Central memory CD8-positive, alpha-beta T cell (primary cell): Measurements from ENCODE around the gene NOTCH2.

Experiments used
- ATAC-seq: fragments of 150-1000 bp; cut with Tn5 transposase; replicated peaks from 2 replicates; pipeline ENCODE4 v1.10.0; 2022; ENCODE audit warnings: mild to moderate bottlenecking, moderate FRiP score, moderate number of reproducible peaks; ENCODE audit not compliant: poor library complexity, severe bottlenecking; ENCODE audit errors: extremely low read depth
- DNase-seq, 2 donors: peaks; one replicate each; pipeline ENCODE4 v3.0.0; 2021; ENCODE audit warnings: low spot score in 2 of 2
- H3K27ac Mint-ChIP-seq: one replicate; pipeline ENCODE4 v1.8.0; 2022; ENCODE audit warnings: low read depth, mild to moderate bottlenecking, moderate library complexity, mixed read lengths
- H3K27me3 Mint-ChIP-seq: one replicate; pipeline ENCODE4 v1.8.0; 2022; ENCODE audit warnings: mixed read lengths
- H3K36me3 Mint-ChIP-seq: one replicate; pipeline ENCODE4 v1.8.0; 2022; ENCODE audit warnings: mild to moderate bottlenecking, moderate library complexity, mixed read lengths; ENCODE audit not compliant: insufficient read depth
- H3K4me1 Mint-ChIP-seq: one replicate; pipeline ENCODE4 v1.8.0; 2022; ENCODE audit warnings: mixed read lengths
- H3K4me3 Mint-ChIP-seq: one replicate; pipeline ENCODE4 v1.8.0; 2022; ENCODE audit warnings: mild to moderate bottlenecking, moderate library complexity, mixed read lengths
- H3K9me3 Mint-ChIP-seq: one replicate; pipeline ENCODE4 v1.8.0; 2022; ENCODE audit warnings: mixed read lengths

Gene NOTCH2

DNA sequence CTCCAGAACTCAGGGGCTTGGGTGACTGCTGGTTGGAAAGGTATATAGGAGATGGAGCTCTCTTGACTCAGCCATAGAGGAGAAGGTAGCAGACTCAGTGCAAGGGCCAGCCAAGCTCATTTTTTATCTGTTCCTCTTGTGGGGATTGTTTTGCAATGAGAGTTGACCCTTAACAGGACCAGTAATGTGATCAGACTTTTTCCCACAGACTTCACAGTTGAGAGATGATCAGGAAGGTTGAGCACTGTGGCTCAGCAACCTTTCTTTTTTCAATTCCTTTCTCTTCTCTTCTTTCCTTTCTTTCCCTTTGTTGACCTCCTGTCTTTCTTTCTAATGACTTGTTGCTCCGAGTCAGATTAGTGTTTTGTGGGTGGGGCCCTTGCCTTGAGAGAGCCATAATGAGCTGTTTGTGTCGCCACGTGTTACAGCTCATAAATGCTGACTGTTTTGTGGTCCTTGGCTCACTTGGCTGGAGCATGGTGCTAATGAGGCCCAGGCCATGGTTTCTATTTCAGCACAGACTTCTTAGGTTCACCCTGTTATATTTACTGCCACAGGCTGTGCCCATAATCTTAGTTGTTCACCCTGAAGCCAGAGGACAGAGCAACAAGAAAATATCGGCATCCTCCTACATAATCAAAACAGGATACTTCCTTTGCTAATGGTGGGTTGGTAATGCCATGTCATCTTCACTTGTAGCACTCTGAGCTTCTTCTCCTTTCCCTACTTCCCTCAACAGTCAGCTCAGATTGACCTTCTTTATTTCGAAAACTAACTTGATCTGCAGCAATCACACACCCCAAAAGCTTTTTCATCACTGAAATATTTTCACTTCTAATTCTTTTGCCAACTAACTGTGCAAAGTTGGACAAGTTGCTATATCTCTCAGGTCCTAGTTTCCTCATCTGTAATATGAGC, 187.1 kb downstream of the NOTCH2 start:
- DNase-seq (no peak), ATAC-seq (no peak)
- Mint-ChIP-seq H3K27ac (no peak overlapping the region), H3K4me1 (no peaks in the 10 kb centered on the region), H3K9me3 (no peaks in the 10 kb centered on the region), H3K4me3 (no peak overlapping the region), H3K27me3 (peaks cover 27% of the 10 kb centered on the region), H3K36me3 (no peaks in the 10 kb centered on the region)

GRCh38 chr1:119879510-119880434, 189.7 kb downstream of the NOTCH2 start:
- H3K27me3 Mint-ChIP-seq = peaks cover 27% of the 10 kb centered on the region
- no peaks in the 10 kb centered on the region for H3K4me1 Mint-ChIP-seq
- DNase-seq = no peak
- H3K9me3 Mint-ChIP-seq = no peaks in the 10 kb centered on the region
- H3K36me3 Mint-ChIP-seq = no peaks in the 10 kb centered on the region
- no peak overlapping the region for H3K27ac Mint-ChIP-seq
- ATAC-seq = no peak
- no peak overlapping the region for H3K4me3 Mint-ChIP-seq

GRCh38 chr1:119878171-119878570, 191.3 kb downstream of the NOTCH2 start:
- Mint-ChIP-seq H3K4me1 (no peaks in the 10 kb centered on the region), H3K27me3 (peaks cover 29% of the 10 kb centered on the region), H3K9me3 (no peaks in the 10 kb centered on the region), H3K27ac (no peak overlapping the region), H3K4me3 (no peak overlapping the region), H3K36me3 (no peaks in the 10 kb centered on the region)
- ATAC-seq (no peak), DNase-seq (no peak)

DNA sequence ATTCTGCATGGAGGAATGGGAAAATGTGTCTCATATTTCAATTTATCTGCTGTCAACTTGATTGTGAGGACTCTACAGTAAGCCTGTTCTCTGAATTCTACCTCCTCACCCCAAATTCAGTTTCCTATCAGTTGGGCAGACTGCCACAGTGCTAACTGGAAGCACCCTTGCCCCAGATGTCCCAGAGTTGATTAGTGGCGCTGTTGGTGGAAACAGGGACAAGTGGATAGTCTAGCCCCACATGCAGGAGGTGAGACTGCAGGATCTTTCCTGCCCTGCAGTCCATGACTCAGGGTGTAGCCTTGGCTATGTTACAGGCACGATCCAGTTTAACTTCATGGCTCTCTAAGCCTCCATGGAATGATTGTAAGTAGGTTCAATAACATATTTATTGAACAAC, 195.3 kb downstream of the NOTCH2 start:
- H3K27ac Mint-ChIP-seq = no peak overlapping the region
- ATAC-seq (no peak), DNase-seq (no peak)
- H3K36me3 Mint-ChIP-seq = no peaks in the 10 kb centered on the region
- no peak overlapping the region for H3K4me3 Mint-ChIP-seq
- H3K9me3 Mint-ChIP-seq = no peaks in the 10 kb centered on the region
- peaks cover 44% of the 10 kb centered on the region for H3K27me3 Mint-ChIP-seq
- H3K4me1 Mint-ChIP-seq = peaks cover 8% of the 10 kb centered on the region

- Mint-ChIP-seq H3K4me3 (no peak overlapping the region), H3K27me3 (peaks cover 36% of the 10 kb centered on the region), H3K27ac (no peak overlapping the region), H3K36me3 (no peaks in the 10 kb centered on the region), H3K9me3 (no peaks in the 10 kb centered on the region), H3K4me1 (peaks cover 8% of the 10 kb centered on the region)
- DNase-seq (no peak), ATAC-seq (no peak)
These were observed 196.1 kb downstream of the NOTCH2 start for GRCh38 chr1:119873135-119874015.

- peaks cover 8% of the 10 kb centered on the region for H3K4me1 Mint-ChIP-seq
- H3K9me3 Mint-ChIP-seq = no peaks in the 10 kb centered on the region
- peaks cover 35% of the 10 kb centered on the region for H3K27me3 Mint-ChIP-seq
- no peak overlapping the region for H3K27ac Mint-ChIP-seq
- DNase-seq (no peak), ATAC-seq (no peak)
- H3K4me3 Mint-ChIP-seq = no peak overlapping the region
- no peaks in the 10 kb centered on the region for H3K36me3 Mint-ChIP-seq
These were observed 197.6 kb downstream of the NOTCH2 start for GRCh38 chr1:119871881-119872280.

DNA sequence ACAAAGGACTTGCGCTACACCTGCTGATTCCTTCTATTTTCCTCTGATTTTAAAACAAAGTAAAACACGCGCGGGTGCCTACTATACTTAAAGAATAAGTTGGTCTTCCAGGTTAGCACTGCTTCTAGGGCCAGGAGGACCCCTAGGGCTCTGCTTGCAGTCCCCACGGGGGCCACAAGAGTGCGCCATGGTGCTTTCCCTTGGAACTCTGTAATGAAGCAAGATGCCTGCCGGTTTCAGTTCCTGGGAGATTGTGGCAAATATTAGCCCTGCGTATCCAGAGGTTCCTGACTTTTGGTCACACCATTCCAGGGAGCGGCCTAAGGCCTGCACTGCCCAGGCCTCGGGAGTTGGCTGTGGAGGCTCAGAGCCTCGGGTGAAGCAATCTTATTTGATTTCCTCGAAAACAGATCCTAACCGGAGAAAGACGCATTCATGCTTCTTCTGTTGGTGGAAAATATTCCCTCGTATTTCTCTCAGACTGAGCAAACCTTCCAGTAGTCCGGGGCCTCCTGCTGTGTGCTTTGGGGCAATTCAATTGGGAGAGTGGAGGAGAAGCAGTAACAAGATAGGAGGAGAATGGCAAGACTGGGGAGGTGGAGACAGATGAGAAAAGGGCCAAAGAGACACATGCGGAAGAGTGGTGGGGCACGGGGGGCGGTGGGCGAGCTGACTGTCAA, 198.4 kb downstream of the NOTCH2 start:
- no peaks in the 10 kb centered on the region for H3K9me3 Mint-ChIP-seq
- H3K36me3 Mint-ChIP-seq = no peaks in the 10 kb centered on the region
- H3K4me3 Mint-ChIP-seq = no peak overlapping the region
- ATAC-seq = no peak
- peaks cover 8% of the 10 kb centered on the region for H3K4me1 Mint-ChIP-seq
- H3K27ac Mint-ChIP-seq = no peak overlapping the region
- H3K27me3 Mint-ChIP-seq = peaks cover 35% of the 10 kb centered on the region
- peak; percentile 24 to 35 for DNase-seq

DNA sequence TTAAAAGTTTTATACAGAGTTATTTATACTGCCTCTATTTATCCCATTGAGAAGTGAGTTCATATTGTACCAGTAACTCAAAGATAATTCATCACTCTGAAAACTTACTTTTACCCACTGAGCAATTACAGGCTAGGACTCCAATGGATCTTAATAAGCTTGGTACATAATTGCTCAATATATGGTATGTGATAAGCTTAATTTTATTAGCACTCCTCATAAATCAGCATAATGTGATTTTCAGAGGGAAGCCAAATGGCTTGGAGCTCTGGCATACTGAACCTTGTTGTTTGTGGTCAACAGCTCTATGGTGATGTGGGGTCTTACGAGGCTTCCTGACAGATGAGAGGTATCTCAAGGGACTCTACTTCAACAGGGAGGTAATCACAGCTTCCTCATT, 199.5 kb downstream of the NOTCH2 start:
- Mint-ChIP-seq H3K36me3 (no peaks in the 10 kb centered on the region), H3K9me3 (no peaks in the 10 kb centered on the region), H3K27me3 (peaks cover 35% of the 10 kb centered on the region), H3K4me3 (no peak overlapping the region), H3K4me1 (peaks cover 8% of the 10 kb centered on the region), H3K27ac (no peak overlapping the region)
- no peak for ATAC-seq
- DNase-seq = no peak

DNA sequence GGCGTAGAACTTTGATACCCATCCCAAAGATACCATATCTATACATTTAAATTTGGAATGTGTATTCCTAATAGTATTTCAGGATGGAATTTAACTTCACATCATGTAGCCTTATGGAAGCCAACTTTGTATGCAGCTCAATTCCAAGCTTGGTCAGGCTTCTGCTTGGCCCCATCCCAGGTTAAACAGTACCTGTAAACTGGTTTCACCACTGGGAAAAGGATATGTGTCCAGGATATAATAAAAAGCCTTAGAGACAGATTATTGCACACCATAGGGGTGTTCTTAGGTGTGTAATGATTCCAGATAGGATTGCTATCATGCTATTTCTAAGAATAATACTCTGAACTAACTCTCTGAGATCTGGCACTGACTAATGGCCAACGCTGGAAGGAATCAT, 201.3 kb downstream of the NOTCH2 start:
- ATAC-seq (no peak), DNase-seq (no peak)
- Mint-ChIP-seq H3K4me3 (no peak overlapping the region), H3K27ac (no peak overlapping the region), H3K27me3 (peaks cover 40% of the 10 kb centered on the region), H3K36me3 (no peaks in the 10 kb centered on the region), H3K4me1 (peaks cover 8% of the 10 kb centered on the region), H3K9me3 (no peaks in the 10 kb centered on the region)

GRCh38 chr1:119866451-119866850, 203.0 kb downstream of the NOTCH2 start:
- Mint-ChIP-seq H3K27me3 (peaks cover 34% of the 10 kb centered on the region), H3K9me3 (no peaks in the 10 kb centered on the region), H3K36me3 (no peaks in the 10 kb centered on the region), H3K4me3 (no peak overlapping the region), H3K27ac (no peak overlapping the region), H3K4me1 (peaks cover 5% of the 10 kb centered on the region)
- ATAC-seq (no peak), DNase-seq (no peak)

DNA sequence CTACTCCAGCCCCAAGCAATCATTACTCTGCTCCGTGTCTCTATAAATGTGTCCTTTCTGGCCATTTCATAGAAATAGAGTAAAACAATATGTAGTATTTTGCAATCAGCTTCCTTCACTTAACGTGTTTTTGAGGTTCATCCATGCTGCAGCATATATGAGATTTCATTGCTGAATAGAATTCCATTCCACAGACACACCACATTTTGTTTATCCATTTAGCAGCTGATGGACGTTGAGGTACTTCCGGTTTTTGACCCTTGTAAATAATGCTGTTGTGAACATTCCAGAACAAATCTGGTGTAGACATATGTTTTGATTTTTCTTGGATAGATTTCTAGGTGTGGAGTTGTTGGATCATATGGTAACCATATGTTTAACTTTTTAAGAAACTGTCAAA, 203.8 kb downstream of the NOTCH2 start:
- no peaks in the 10 kb centered on the region for H3K36me3 Mint-ChIP-seq
- H3K4me1 Mint-ChIP-seq = no peaks in the 10 kb centered on the region
- DNase-seq = no peak
- ATAC-seq = no peak
- peaks cover 34% of the 10 kb centered on the region for H3K27me3 Mint-ChIP-seq
- no peaks in the 10 kb centered on the region for H3K9me3 Mint-ChIP-seq
- no peak overlapping the region for H3K27ac Mint-ChIP-seq
- H3K4me3 Mint-ChIP-seq = no peak overlapping the region

DNA sequence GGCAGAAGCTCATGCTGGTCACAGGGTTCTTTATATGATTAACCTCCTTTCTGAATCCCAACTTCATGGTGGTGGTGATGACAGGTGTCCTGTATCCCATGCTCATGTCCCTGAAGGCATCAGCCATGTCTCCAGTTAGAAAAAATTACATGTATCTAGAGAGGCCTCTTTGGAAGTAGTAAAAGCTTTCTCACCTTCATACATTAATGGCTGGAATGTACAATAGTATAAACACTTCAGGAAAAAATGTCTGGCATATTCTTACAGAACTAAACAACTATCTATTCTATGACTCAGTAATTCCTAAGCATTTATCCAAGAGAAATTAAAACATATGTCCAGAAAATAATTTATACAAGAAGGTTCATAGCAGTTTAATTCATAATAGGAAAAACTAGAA, 207.2 kb downstream of the NOTCH2 start:
- Mint-ChIP-seq H3K4me3 (no peak overlapping the region), H3K27me3 (peaks cover 49% of the 10 kb centered on the region), H3K27ac (no peak overlapping the region), H3K9me3 (no peaks in the 10 kb centered on the region), H3K4me1 (no peaks in the 10 kb centered on the region), H3K36me3 (no peaks in the 10 kb centered on the region)
- ATAC-seq = no peak
- DNase-seq = no peak
